ENCODE data around the gene PRKCE.
A peak's percentile ranks its signal among the peaks of the same experiment; 100 is the strongest.

The PRKCE gene

GRCh38 chr2:46143429-46144132, 492.1 kb downstream of the PRKCE start:
- no peak overlapping the region for H3K4me3 ChIP-seq (ENCODE audit: low read length)
- TF ChIP-seq CTCF (IDR thresholded peaks at IDR 0.05; ENCODE audit: insufficient read depth, low read depth, low read length, missing control alignments) = no peak
- peak; percentile 25 for DNase-seq (ENCODE audit: low read depth)

DNA sequence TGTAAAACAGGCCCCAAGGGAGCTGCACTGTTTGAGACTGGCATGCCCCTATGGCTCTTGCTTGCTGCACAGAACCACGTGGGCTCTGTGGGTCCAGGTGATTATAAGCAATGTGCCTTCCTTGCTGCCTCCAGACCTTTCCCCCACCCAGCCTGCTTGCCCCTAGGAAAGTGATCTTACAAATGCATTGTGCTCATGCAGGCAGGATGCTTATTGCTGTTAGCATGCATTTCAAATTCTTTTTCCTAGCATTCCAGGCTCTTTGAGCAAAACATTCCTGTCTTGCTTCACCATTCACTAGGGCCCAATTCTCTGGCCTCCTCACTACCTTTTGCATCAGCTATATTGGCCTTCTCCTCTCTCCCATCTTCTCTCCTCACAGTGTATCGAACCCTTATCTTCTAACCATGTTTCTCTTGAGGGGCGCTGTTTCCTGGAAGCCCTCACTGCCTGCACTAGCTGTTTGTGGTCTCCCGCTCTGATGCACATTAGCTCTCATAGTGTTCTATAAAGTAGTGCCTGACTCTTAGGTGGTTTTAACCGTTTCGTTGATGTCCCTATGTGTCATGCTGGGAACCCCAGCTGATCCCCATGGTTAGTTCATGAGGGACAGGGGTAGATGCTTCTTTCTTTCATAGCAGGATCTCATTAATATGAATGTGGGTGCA, 492.8 kb downstream of the PRKCE start:
- no peak for DNase-seq (ENCODE audit: low read depth)
- H3K4me3 ChIP-seq (ENCODE audit: low read length) = no peak overlapping the region
- no peak for TF ChIP-seq CTCF (IDR thresholded peaks at IDR 0.05; ENCODE audit: insufficient read depth, low read depth, low read length, missing control alignments)

GRCh38 chr2:46145017-46145416, 493.5 kb downstream of the PRKCE start:
- DNase-seq (ENCODE audit: low read depth) = no peak
- no peak overlapping the region for H3K4me3 ChIP-seq (ENCODE audit: low read length)
- TF ChIP-seq CTCF (IDR thresholded peaks at IDR 0.05; ENCODE audit: insufficient read depth, low read depth, low read length, missing control alignments) = no peak

GRCh38 chr2:46145840-46146239, 494.4 kb downstream of the PRKCE start:
- no peak for DNase-seq (ENCODE audit: low read depth)
- no peak overlapping the region for H3K4me3 ChIP-seq (ENCODE audit: low read length)
- TF ChIP-seq CTCF (IDR thresholded peaks at IDR 0.05; ENCODE audit: insufficient read depth, low read depth, low read length, missing control alignments) = no peak

DNA sequence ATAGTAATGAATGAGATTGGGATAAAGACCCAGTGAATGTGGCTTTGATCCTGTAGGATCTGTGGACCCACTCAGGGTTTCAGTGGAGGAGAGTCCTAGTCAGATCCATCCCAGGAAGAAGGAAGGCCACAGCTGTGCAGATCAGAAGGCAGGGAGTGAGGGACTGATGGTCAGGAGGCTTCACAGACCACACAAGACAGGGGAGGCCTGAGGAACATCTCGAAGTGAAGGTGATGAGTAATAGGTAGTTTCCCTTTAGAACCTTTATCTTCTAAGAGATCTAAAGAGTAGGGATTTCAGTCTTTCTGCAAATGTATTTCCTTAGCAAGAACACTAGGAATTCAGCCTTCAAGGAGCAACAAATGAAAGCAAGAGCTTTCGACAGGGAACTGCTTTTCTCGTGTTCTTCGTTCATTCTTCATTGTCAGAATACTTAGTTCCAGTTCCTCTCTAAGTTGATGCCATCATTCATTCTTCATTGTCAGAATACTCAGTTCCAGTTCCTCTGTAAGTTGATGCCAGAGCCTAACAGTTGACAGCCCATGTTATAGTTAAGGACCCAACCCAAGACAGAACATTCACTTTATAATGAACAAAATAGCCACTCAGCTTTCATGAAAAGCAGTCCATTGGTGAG, 495.5 kb downstream of the PRKCE start:
- DNase-seq (ENCODE audit: low read depth) = no peak
- TF ChIP-seq CTCF (IDR thresholded peaks at IDR 0.05; ENCODE audit: insufficient read depth, low read depth, low read length, missing control alignments) = no peak
- no peak overlapping the region for H3K4me3 ChIP-seq (ENCODE audit: low read length)

DNA sequence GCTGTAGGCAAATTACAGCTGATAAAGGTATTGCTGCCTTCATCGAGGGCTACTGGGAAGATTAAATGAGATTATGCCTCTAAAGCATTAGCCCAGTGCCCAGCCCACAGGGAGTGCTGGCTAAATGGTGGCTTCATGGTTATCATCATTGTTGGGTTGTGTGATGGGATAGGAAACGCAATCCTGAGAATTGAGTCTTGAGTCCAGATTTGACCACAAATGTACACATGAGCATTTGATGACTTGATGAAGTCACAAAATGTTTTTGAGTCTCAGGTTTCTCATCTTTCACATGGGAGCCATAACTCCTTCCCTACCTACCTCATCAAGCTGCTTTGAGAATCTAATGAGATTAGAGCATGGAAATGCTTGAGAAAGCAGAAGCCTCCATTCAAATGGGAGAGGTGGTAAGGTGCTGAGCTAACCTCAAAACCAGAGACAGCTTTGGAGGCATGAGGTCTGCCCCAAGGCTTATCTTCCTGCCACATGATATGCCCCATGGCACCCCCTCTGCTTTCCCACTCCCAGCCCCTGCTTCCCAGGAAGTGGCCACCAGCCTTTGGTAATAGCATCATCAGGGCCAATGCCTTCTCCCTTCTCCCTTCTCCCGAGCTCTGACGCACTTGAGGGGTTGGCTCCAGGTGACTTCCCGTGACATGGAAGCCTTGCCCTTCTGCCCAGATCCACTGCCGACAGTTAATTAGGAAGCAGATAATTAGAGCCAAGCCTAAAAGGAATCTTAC, 496.3 kb downstream of the PRKCE start:
- no peak for DNase-seq (ENCODE audit: low read depth)
- no peak overlapping the region for H3K4me3 ChIP-seq (ENCODE audit: low read length)
- TF ChIP-seq CTCF (IDR thresholded peaks at IDR 0.05; ENCODE audit: insufficient read depth, low read depth, low read length, missing control alignments) = no peak
